LHCN-M2 (cell line): ENCODE measurements around the gene ELAVL4. TPM values are rescaled to one million over a fixed set of nuclear protein-coding genes. Genes with fewer than 3 reads are reported as not detected.
A peak's percentile ranks its signal among the peaks of the same experiment; 100 is the strongest.
"Not testable (repeated sequence)": the region's sequence is repeated elsewhere in the genome, so short reads cannot be mapped to it uniquely, and the experiment has no call there.

Source experiments
- DNase-seq: peaks from one replicate; pipeline ENCODE4 v3.0.0-alpha.2; 2012; ENCODE audit warnings: low read depth
- total RNA-seq: library from RNA; depleted of rRNA; stranded (reverse); fragments of >200 nt; gene quantifications from 2 replicates; pipeline ENCODE4 v1.2.3, GENCODE V29; 2014

Gene ELAVL4
- total RNA-seq, 1 experiment from 2014 or later = not detected

GRCh38 chr1:50123071-50123470, 14.4 kb downstream of the ELAVL4 start:
- no peak for DNase-seq

DNA sequence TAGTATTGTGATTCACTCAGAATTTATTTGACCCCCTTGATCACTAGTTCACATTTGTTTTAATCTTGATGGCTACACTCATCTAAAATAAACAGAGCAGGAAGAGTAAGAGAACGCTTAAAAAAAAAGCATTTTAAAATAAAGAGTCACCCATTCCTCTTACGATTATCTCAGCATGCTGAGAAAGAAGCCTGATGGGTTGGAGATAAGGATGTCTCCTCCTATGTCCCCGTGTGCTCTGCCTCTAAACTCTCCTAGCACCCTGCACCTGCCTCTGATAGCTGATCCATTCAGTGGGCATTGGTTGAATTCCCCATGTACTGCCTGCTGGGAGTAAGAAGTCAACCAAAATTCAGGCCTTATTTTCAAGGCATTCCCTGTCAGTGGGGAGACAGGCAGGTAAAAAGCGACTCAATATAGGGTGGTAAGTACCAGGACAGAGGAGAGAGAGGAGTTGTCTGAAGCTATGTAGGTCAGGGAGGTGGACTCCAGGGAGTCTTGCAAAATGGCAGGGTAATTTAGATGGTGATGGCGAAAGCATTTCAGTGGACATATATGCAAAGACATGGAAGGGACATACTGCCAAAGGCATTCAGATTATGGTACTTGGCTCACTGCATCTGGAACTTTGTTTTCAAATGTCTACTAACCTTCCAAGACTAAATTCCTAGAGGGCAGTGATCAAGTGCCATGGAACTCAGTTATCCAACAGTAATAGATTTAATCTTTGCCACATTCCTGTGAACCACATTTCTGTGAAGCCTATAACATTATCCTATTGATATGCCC, 18.4 kb downstream of the ELAVL4 start:
- DNase-seq = no peak

GRCh38 chr1:50129201-50129600, 20.5 kb downstream of the ELAVL4 start:
- no peak for DNase-seq

DNA sequence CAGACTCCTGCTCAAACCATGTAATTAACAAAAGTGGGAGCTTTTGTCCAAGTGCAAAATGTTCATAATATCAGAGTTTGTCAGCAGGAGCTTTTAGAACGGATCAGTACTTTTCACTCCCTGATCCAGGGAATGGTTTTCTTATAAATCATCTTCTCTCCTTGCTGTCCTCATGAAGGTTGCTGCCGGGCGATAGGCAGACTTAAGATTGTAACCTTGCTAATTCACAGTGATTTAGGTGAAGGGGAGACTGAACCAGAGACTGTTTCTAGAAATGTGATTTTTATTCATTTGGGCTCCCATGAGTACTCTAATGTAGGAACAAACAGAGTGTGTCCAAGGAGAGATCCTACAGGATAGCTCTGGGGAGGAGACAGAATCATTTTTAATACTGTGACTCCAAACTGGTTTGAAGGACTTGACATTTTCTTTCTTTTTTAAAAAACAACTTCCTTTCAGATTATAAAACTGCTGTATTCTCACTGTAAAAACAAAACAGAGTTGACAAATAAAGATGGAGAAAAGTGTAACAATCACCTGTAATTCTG, 23.7 kb downstream of the ELAVL4 start:
- no peak for DNase-seq

- DNase-seq = no peak
Measured at GRCh38 chr1:50135716-50136115, 27.0 kb downstream of the ELAVL4 start.

GRCh38 chr1:50139339-50140181, 30.8 kb downstream of the ELAVL4 start:
- DNase-seq = no peak

DNA sequence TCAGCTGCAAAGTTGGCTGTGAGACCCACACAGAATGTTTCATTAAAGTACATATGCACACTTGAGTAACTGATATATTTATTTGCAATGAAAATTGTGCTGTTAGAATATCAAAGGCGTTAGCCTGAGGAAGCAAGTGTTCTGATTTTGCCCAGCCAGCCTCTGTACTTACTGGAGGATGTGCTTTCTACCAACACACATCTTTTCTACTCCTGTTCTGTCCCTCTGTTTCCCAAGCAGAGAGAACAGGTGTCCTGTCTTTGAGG, 31.4 kb downstream of the ELAVL4 start:
- no peak for DNase-seq

DNA sequence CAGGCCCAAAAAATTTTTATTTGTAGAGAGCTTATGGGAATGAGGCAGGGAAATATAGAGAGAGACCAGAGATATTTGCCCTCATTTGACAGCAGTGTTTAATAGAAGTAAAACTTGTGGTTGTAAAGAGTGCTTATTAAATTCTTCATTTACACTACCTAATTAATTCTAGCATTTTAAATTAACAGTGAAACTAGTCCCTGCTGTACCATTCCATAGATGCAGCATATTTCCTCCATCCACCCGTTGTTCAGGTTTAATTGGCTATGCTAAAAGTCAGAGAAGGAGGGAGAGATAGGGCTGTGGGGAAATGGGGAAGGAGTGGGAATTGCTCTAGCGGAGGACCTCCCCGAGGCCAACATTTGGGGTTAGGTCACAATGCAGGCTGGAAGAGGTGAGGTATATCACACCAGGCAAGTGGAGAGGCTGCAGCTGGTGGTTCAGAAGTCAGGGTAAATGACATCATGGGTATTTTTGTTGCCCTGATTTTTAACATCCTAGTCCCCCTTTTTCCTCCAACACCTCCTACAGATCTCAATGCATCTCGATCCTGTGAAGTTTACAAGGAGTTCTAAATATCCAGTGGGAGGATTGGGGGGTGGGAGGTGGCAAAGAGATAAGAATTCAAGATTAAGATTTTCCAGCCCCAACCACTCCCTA, 38.6 kb downstream of the ELAVL4 start:
- DNase-seq = no peak

- DNase-seq = no peak
Measured at GRCh38 chr1:50148142-50148923, 39.6 kb downstream of the ELAVL4 start.

DNA sequence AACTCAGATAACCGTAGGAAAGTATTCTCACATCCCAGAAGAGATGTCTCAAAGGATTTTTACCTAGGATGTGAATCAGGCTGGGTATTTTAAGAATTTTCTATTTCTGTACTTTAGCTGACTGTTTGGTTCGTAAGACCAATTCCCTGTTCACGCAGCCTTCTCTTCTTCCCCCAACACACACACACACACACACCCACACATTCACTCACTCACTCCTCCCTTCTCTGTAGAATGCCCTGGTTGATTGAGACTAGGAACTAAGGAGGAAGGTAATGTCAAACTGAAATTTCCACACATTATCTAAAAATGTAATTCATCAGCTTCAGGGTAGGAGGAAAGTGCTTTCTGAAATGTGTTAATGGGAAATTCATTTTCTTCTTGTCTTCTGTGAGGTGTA, 43.5 kb downstream of the ELAVL4 start:
- no peak for DNase-seq

DNA sequence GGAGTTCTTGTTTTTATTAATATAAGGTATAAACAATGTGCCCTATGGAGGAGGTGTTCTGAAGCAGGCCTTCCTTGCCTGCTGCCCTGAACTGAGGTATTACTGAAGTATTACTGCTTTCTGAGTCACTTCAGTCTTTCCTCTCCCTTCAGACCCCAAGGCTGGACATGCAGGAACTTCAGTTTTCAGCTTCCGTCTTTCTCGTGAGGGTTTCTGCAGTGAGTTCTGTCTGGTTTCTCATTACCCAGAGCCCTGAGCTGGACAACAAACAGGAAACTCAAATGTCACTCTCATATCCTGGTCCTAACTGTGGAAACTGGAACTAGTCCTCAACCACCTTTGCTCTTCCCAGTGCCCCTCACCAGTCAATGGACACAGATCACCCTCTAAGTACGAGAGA, 46.8 kb downstream of the ELAVL4 start:
- no peak for DNase-seq

- DNase-seq = peak; percentile 45
Measured at GRCh38 chr1:50156241-50157010, 47.7 kb downstream of the ELAVL4 start.

DNA sequence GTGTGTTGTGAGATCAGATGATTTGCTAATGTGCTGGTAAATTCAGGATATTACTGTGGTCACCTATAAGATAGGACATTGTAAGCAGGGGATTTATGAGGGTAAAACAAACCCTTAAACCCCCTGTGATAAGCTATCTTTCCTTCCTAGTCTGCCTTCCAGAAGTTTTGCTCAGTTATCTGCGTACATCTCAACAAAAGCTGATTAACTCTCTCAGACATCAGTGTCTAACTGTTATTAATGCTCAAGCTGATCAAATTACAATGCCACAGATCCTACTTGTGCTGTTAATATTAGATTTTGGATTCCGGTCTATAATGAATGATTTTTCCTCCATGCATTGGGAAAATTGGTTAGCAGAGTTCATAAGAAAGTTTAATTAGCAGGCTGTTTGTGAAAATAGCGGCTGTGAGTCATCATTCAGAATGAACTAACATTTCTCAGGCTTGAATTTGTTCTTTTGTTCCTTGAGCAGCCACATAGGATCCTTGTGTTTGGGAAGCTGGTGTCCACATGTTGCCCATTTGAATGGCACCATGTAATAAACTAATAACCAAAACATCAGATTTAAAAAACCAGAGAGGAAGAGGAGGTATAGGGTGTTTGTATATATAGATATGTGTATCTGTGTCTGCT, 48.7 kb downstream of the ELAVL4 start:
- DNase-seq = peak; percentile 8

DNA sequence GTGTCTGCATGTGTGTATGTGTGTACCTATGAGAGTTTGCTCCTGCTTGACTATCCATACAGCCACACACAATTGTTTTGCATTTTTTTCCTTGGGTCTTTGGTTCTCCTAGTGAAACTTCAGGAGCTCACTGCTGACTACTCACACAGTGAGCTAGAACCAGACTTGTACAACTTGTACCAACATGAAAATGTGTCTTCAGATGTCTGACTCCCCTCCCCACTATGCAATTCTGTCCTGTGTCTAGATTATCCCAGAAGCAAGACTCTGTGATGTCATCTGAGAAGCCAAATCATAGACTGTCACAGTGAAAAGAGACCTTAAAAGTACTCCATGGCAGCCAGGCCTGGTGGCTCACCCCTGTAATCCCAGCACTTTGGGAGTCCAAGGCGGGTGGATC, 49.7 kb downstream of the ELAVL4 start:
- no peak for DNase-seq

- DNase-seq = no peak
Measured at GRCh38 chr1:50163680-50164079, 55.0 kb downstream of the ELAVL4 start.

- DNase-seq = not testable (repeated sequence)
Measured at GRCh38 chr1:50166351-50166750, 57.6 kb downstream of the ELAVL4 start.

DNA sequence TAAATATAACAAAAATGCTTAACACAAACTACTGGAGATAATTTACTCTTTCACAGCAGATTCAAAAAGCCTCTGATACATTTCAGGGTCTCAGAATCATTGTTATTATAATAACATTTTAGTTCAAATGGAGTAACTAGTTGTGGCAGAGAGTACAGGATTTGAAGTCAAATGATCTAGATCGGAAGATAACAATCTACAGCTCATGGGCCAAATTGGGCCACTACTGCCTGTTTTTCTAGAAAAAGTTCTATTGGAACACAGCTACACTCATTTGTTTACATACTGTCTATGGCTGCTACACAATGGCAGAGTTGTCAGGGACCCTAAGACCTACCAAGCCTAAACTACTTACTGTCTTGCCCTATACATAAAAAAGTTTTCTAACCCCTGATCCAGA, 63.6 kb downstream of the ELAVL4 start:
- no peak for DNase-seq

DNA sequence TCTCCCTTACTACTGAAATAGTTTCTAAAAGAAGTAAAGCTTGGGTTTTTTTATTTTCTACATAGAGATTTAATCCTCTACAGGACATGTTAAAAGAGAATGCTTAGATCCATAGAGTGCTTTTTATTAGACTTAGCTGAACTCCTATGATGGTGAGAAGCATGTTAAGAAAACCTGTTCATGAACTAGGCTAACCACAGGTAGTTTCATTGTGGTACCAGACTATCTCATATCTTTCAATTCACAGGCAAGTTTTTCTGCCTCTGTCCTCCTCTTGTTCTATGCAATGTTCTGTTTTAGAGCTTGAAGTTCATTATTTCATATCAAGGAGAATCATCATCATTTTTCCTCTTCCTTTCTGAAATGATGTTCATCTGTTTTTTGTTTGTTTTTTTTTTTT, 65.4 kb downstream of the ELAVL4 start:
- no peak for DNase-seq

DNA sequence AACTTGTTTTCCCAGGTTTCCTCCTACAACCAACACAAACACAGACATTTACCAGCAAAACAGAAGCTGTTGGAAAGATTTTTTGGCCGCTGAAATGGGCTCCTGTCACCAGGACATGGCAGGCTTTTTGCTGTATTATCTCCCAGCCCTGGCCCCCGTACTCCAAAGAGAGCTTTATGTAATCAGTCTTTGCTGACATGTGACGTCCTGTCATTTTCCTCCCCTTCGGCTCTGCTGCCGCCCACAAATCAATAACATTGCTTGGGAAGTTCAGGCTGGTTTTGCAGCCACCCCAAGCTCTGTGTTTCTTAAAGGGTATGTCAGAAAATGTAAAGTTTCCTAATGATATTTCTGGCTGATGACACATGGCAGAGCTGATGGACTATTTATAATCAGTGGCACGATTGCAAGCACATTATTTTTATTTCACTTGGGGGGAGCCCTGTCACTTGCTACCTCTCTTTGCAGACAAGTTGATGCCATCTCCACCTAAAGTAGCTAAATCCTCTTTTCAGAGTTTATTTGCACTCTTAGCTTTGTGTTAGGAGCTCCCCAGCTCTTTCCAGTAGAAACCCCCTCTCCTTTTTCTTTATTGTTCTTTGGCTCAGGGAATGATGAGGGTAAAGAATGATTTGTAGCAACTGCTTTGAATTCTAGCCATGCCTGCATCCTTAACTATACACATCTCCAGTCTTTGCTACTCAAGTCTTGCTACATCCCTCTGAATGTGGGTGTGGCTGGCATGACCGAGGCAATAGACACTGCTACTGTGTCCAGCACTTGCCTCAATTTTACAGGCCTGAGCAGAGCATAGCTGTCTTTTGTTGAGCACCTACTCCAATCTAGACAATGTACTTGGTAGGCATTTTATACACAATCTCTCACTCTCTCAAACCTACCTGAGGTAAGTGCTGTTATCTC, 67.3 kb downstream of the ELAVL4 start:
- DNase-seq = no peak
